HCT116 (cell line): ENCODE results near the gene WSB1.

ENCODE experiments used
- EZH2 ChIP-seq: fragments of 200-600 bp; sonication (generic); IDR thresholded peaks from 2 replicates; pipeline ENCODE4 v1.6.1; 2017; ENCODE audit warnings: antibody characterized with exemption, mixed run types
- POLR2A ChIP-seq: IDR thresholded peaks from 2 replicates; pipeline ENCODE4 v1.7.0; 2011; ENCODE audit warnings: borderline replicate concordance; ENCODE audit not compliant: insufficient read depth, insufficient read length; ENCODE audit errors: extremely low read depth
- POLR2AphosphoS5 ChIP-seq: IDR thresholded peaks from 2 replicates; pipeline ENCODE4 v1.6.1; 2011; ENCODE audit warnings: mild to moderate bottlenecking, low read depth, low read length, moderate library complexity
- RAD21 ChIP-seq: IDR thresholded peaks from 2 replicates; pipeline ENCODE4 v1.6.1; 2012; ENCODE audit warnings: low read depth, mild to moderate bottlenecking
- ZNF274 ChIP-seq: fragments of 200-500 bp; sonication (Bioruptor generic); IDR thresholded peaks from 2 replicates; pipeline ENCODE4 v1.6.1; 2014; ENCODE audit warnings: mild to moderate bottlenecking, low read depth, low read length, inconsistent platforms
- TF ChIP-seq, protein P1 (sequence below), 3 experiments: fragments of 200-600 bp in 1 of 3; sonication (generic) in 1 of 3; IDR thresholded peaks in 2 of 3; conservative IDR thresholded peaks in 1 of 3; 2 replicates each; pipeline ENCODE4 v1.5.1; 2012 to 2017; ENCODE audit warnings: low read depth in 2 of 3, low read length in 2 of 3, antibody characterized with exemption in 1 of 3, borderline replicate concordance in 1 of 3, control low read depth in 1 of 3, mild to moderate bottlenecking in 1 of 3, mixed read lengths in 1 of 3, mixed run types in 1 of 3, moderate library complexity in 1 of 3; ENCODE audit not compliant: insufficient read depth in 1 of 3
- TF ChIP-seq, protein P2 (sequence below): IDR thresholded peaks from 2 replicates; pipeline ENCODE4 v1.6.1; 2012

DNA sequence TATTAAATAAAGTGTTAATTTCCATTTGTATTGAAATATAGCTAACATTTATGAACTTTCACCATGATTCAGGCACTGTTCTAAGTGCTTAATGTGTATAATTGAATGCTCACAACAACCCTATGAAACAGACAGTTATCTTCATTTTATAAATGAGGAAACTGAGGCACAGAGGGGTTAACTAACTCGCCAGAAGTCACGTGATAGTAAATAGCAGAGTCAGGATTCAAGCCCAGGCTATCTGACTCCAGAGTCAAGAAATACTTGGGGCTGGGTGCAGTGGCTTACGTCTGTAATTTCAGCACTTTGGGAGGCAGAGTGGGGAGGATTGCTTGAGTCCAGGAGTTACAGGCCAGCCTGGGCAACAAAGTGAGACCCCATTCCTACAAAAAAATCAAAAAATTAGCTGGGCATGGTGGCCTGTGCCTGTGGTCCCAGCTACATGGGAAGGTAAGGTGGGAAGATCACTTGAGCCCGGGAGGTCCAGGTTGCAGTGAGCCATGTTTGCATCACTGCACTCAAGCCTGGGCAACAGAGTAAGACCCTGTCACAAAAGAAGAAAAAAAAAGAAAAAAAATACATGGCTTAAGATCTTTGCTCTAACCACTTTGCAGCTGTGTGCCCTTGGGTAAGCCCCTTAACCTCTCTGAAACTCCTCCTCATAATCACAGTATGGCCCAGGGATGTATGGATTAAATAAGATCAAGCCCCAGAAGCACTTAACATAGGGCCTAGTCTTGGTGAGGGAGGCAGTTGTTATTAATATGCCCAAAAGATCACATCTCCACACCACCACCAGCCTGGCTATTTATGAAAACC is 29.0 kb downstream of the WSB1 start:
- TF ChIP-seq, protein P1, sequence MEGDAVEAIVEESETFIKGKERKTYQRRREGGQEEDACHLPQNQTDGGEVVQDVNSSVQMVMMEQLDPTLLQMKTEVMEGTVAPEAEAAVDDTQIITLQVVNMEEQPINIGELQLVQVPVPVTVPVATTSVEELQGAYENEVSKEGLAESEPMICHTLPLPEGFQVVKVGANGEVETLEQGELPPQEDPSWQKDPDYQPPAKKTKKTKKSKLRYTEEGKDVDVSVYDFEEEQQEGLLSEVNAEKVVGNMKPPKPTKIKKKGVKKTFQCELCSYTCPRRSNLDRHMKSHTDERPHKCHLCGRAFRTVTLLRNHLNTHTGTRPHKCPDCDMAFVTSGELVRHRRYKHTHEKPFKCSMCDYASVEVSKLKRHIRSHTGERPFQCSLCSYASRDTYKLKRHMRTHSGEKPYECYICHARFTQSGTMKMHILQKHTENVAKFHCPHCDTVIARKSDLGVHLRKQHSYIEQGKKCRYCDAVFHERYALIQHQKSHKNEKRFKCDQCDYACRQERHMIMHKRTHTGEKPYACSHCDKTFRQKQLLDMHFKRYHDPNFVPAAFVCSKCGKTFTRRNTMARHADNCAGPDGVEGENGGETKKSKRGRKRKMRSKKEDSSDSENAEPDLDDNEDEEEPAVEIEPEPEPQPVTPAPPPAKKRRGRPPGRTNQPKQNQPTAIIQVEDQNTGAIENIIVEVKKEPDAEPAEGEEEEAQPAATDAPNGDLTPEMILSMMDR (IDR thresholded peaks at IDR 0.05 in 2 of 3, conservative IDR thresholded peaks at IDR 0.05 in 1 of 3; ENCODE audit: borderline replicate concordance in 1 of 3, insufficient read depth in 1 of 3, low read depth in 2 of 3, low read length in 2 of 3), result no peak
- TF ChIP-seq, protein P2, sequence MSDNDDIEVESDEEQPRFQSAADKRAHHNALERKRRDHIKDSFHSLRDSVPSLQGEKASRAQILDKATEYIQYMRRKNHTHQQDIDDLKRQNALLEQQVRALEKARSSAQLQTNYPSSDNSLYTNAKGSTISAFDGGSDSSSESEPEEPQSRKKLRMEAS, result no peak
- no peak for TF ChIP-seq POLR2A
- TF ChIP-seq EZH2, result no peak
- no peak for TF ChIP-seq POLR2AphosphoS5
- no peak for TF ChIP-seq RAD21
- TF ChIP-seq ZNF274, result no peak
